H1 (cell line): ENCODE measurements around the gene OTX2. TPM values are rescaled to one million over a fixed set of nuclear protein-coding genes. Genes with fewer than 3 reads are reported as not detected.

Experiments
- ASH2L ChIP-seq: fragments of 200-600, 300-600 bp; sonication (generic); IDR thresholded peaks from one replicate; pipeline ENCODE4 v1.7.1; 2017; ENCODE audit warnings: low read length
- ATF3 ChIP-seq: IDR thresholded peaks from 2 replicates; pipeline ENCODE4 v1.6.1; 2011; ENCODE audit warnings: low read depth, mild to moderate bottlenecking, low read length; ENCODE audit not compliant: insufficient read depth
- KDM5A ChIP-seq: fragments of 200-600 bp; IDR thresholded peaks from 2 replicates; pipeline ENCODE4 v1.7.1; 2012; ENCODE audit warnings: mild to moderate bottlenecking, low read length, inconsistent platforms, mixed read lengths
- NRF1 ChIP-seq: IDR thresholded peaks from 2 replicates; pipeline ENCODE4 v1.6.1; 2011; ENCODE audit warnings: mild to moderate bottlenecking, low read depth, low read length, improper control_type of control experiment
- SUZ12 ChIP-seq: fragments of 200-600 bp; sonication (generic); IDR thresholded peaks from 2 replicates; pipeline ENCODE4 v1.6.1; 2012; ENCODE audit warnings: mild to moderate bottlenecking, inconsistent platforms, low read length, moderate library complexity, mixed read lengths
- polyA plus RNA-seq, 7 experiments: library from polyadenylated mRNA; depleted of rRNA in 3 of 7; stranded (reverse) in 5 of 7; unstranded in 2 of 7; fragments of >200 nt in 5 of 7; fragments of 200-250 nt in 2 of 7; gene quantifications; 1 replicate in 5 of 7; 2 replicates in 1 of 7; 4 replicates in 1 of 7; pipeline versions ENCODE4 v1.2.1 to v1.2.3, GENCODE V29; 2011 to 2013; ENCODE audit warnings: missing spikeins in 2 of 7, mixed read lengths in 2 of 7
- total RNA-seq: library from RNA; stranded (reverse); fragmentation: NEBNext Ultra II Directional; extraction: Animal tissue kit (Norgen Biotek cat#: 25700); gene quantifications from 2 replicates; pipeline ENCODE4 v1.2.1, GENCODE V29; 2021
- TF ChIP-seq, protein P1 (sequence below): IDR thresholded peaks from 2 replicates; pipeline ENCODE4 v1.6.1; 2012; ENCODE audit warnings: inconsistent platforms

Gene OTX2
- total and polyA plus RNA-seq, 2 of the 8 experiments (the other 6 are each of a cell fraction or from before 2014, with no cell fraction given) = 33.9 to 155 TPM

GRCh38 chr14:56816574-56817391 is 6.5 kb upstream of the OTX2 start (continued):
- TF ChIP-seq KDM5A (no peak), NRF1 (no peak), ASH2L (peak; percentile 68), ATF3 (no peak), SUZ12 (peak; percentile 94)
- TF ChIP-seq, protein P1, sequence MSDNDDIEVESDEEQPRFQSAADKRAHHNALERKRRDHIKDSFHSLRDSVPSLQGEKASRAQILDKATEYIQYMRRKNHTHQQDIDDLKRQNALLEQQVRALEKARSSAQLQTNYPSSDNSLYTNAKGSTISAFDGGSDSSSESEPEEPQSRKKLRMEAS = peak; percentile 59
